Esophagus muscularis mucosa (tissue), 4 donors: ENCODE measurements around the gene VSIG10L. TPM values are rescaled to one million over a fixed set of nuclear protein-coding genes. Genes with fewer than 3 reads are reported as not detected.

ENCODE experiments used
- DNase-seq: peaks from one replicate; pipeline ENCODE4 v3.0.0-alpha.2; 2017; ENCODE audit errors: extremely low spot score
- H3K27ac ChIP-seq, 4 donors: fragments of 200-600 bp; sonication (generic); replicated peaks in 1 of 4; 1 replicate in 3 of 4; 2 replicates in 1 of 4; pipeline ENCODE4 v1.5.1; 2016 to 2019; ENCODE audit warnings: mild to moderate bottlenecking in 1 of 4
- H3K27me3 ChIP-seq, 4 donors: fragments of 200-600 bp; sonication (generic); one replicate each; pipeline versions ENCODE4 v1.5.1 to v1.6.0; 2016 to 2019
- H3K36me3 ChIP-seq, 4 donors: fragments of 200-600 bp; sonication (generic); one replicate each; pipeline ENCODE4 v1.5.1; 2016 to 2019
- H3K4me1 ChIP-seq, 4 donors: fragments of 200-600 bp; sonication (generic); one replicate each; pipeline ENCODE4 v1.5.1; 2016 to 2019
- H3K4me3 ChIP-seq, 4 donors: fragments of 200-600 bp; sonication (generic); 1 replicate in 2 of 4; 2 replicates in 2 of 4; pipeline ENCODE4 v1.5.1; 2016 to 2019; ENCODE audit warnings: mild to moderate bottlenecking in 4 of 4, moderate library complexity in 1 of 4
- H3K9me3 ChIP-seq, 4 donors: fragments of 200-600 bp; sonication (generic); 1 replicate in 3 of 4; 2 replicates in 1 of 4; pipeline ENCODE4 v1.5.1; 2016 to 2019
- EP300 ChIP-seq: sonication (generic); formaldehyde crosslinking; IDR thresholded peaks from one replicate; pipeline ENCODE4 v1.6.1; 2017; ENCODE audit warnings: antibody characterized with exemption
- POLR2A ChIP-seq: fragments of 450-650 bp; IDR thresholded peaks from one replicate; pipeline ENCODE4 v1.6.1; 2017; ENCODE audit warnings: antibody characterized with exemption, moderate library complexity, mild to moderate bottlenecking, low read depth
- POLR2AphosphoS5 ChIP-seq, 2 donors: sonication (generic); formaldehyde crosslinking; IDR thresholded peaks; one replicate each; pipeline ENCODE4 v1.6.1; 2017; ENCODE audit warnings: antibody characterized with exemption in 2 of 2
- WGBS: methylation state at CpG from one replicate; pipeline ENCODE4 v1.1.5; 2018; 5-methylcytosine and 5-hydroxymethylcytosine counted together
- intact Hi-C: fragments of 100-400 bp; cut with DNase I; formaldehyde crosslinking; loops from one replicate; pipeline ENCODE4 v1.15.1; 2023
- total RNA-seq, 4 donors: library from RNA; depleted of rRNA; stranded (reverse); fragments of >200 nt; gene quantifications; one replicate each; pipeline versions ENCODE4 v1.1.0 to v1.2.1, GENCODE V29; 2016
- TF ChIP-seq, protein P1 (sequence below), 3 experiments: fragments of 200-600 bp in 2 of 3; fragments of 450-650 bp in 1 of 3; sonication (generic) in 2 of 3; IDR thresholded peaks; one replicate each; pipeline ENCODE4 v1.5.1; 2017 to 2019; ENCODE audit warnings: antibody characterized with exemption in 3 of 3, mild to moderate bottlenecking in 2 of 3, moderate library complexity in 1 of 3

VSIG10L gene
- total RNA-seq, 4 donors from 2014 or later = 1.3 to 3.4 (median 2.2) TPM

DNA sequence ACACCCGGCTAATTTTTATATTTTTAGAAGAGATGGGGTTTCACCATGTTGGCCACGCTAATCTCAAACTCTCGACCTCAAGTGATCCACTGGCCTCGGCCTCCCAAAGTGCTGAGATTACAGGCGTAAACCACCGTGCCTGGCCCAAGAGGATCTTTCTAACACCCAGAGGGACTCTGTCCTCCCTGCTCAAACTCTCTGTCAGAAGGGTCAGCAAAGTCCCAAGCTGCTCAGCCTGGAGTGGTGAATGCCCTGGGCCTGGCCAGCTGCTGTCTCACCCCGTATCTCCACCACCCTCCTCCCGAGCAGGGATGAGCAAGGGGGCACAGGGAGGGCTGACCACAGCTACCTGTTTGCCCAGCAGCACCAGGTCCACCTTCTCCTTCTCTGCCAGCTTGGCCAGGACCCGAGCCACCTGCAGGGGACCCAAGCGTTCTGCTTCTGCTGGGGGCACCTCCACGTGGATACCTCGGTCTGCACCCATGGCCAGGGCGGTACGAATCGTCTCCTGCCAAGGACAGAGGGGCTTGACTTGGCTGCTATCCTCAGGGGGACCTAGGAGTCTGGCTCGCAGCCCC is 10.9 kb upstream of the VSIG10L start:
- intact Hi-C loops = no loop called here
- Histone ChIP-seq H3K4me1 (peaks cover 3 to 15% (median 7%) of the 10 kb centered on the region in 4 donors), H3K9me3 (no peaks in the 10 kb centered on the region), H3K27me3 (no peaks in the 10 kb centered on the region), H3K4me3 (no peak overlapping the region), H3K27ac (no peak overlapping the region), H3K36me3 (peaks cover 11 to 54% (median 39%) of the 10 kb centered on the region in 4 donors)
- DNase-seq = no peak
- WGBS = 94% methylated on average over 14 of the region's 16 CpGs
- TF ChIP-seq POLR2AphosphoS5 (IDR thresholded peaks at IDR 0.05) (no peak), POLR2A (no peak), EP300 (no peak)
- TF ChIP-seq, protein P1, sequence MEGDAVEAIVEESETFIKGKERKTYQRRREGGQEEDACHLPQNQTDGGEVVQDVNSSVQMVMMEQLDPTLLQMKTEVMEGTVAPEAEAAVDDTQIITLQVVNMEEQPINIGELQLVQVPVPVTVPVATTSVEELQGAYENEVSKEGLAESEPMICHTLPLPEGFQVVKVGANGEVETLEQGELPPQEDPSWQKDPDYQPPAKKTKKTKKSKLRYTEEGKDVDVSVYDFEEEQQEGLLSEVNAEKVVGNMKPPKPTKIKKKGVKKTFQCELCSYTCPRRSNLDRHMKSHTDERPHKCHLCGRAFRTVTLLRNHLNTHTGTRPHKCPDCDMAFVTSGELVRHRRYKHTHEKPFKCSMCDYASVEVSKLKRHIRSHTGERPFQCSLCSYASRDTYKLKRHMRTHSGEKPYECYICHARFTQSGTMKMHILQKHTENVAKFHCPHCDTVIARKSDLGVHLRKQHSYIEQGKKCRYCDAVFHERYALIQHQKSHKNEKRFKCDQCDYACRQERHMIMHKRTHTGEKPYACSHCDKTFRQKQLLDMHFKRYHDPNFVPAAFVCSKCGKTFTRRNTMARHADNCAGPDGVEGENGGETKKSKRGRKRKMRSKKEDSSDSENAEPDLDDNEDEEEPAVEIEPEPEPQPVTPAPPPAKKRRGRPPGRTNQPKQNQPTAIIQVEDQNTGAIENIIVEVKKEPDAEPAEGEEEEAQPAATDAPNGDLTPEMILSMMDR (IDR thresholded peaks at IDR 0.05) = no peak

DNA sequence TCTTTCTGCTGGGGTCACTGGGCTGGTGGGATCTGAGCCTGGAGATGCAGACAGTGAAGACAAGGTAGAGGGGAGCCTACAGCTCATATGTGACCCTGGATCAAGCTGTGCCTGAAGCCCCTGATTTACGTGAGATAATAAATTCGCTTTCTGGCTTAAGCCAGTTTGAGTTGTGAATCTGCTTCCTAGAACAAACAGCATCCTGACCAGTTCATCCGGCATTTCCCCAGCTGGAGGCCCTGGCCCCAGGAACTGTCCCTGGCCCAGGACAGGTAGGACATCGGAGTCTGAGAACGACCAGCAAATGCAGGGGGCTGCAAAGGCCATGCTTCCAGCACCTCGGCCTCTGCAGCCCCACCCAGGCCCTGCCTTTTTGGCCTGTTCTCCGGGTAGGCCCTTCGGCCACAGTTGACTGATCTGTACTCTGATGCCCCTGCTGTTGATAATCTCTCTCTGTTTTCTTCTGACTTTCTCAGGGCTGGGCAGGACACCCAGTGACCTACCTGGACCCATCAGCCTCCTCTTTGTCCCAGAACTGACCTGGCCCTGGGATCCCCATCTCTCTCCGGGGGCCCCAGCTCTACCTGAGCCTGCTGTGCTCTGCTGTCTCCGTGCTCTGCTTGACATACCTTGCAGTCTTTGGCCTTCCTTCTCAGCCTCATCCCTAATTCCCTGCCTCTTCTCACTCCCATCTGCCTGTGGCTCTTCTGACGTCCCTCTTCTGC is 9.5 kb upstream of the VSIG10L start:
- intact Hi-C loops = no loop called here
- TF ChIP-seq EP300 (no peak), POLR2AphosphoS5 (IDR thresholded peaks at IDR 0.05) (no peak), POLR2A (no peak)
- TF ChIP-seq, protein P1 (IDR thresholded peaks at IDR 0.05) = no peak
- no peak for DNase-seq
- H3K4me1 ChIP-seq = peaks cover 3 to 14% (median 7%) of the 10 kb centered on the region in 4 donors
- 98% methylated on average over 6 of the region's 11 CpGs for WGBS
- no peak overlapping the region for H3K27ac ChIP-seq
- no peak overlapping the region for H3K4me3 ChIP-seq
- H3K9me3 ChIP-seq = no peaks in the 10 kb centered on the region
- H3K36me3 ChIP-seq = peaks cover 15 to 68% (median 53%) of the 10 kb centered on the region in 4 donors
- H3K27me3 ChIP-seq = no peaks in the 10 kb centered on the region

DNA sequence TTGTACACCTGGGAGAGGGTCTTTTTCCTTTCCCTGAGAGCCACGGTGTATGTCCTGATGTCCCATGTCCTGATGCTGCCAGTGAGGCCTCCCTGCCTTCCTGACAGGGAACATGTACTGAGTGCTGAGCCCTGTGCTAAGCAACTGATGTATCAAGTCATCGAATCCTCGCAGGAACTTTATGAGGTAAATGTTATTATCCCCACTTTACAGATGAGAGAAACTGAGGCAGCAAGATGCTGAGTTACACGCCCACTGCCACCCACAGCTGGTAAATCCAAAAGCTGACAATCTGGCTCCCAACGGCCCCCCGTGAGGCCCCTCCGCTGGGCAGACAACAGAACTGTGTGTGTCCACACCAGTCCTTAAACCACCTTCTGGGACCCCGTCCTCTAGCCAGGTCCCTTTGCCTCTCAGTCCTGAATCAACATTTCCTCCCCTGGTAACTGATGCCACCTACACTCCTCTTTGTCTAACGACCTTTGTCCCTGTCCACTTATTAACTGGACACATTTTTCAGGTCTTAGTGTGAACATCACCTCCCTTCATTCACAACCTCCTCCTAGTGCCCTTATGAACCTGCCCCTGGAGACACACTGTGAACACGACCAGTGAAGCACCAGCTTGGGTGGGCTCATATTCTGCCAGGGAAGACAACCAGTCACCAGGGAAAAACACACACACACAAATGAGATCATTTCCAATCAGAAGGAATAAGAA is 5.4 kb upstream of the VSIG10L start:
- no peaks in the 10 kb centered on the region for H3K9me3 ChIP-seq
- intact Hi-C loops = loop anchor here (10.0 kb wide), 1 partner anchor 337 kb away; no protein-coding TSS in a partner anchor
- no peak for TF ChIP-seq POLR2AphosphoS5 (IDR thresholded peaks at IDR 0.05)
- no peak for TF ChIP-seq POLR2A
- TF ChIP-seq, protein P1 (IDR thresholded peaks at IDR 0.05) = no peak
- no peak for TF ChIP-seq EP300
- peaks cover 19 to 80% (median 62%) of the 10 kb centered on the region in 4 donors for H3K36me3 ChIP-seq
- peaks cover 0 to 8% (median 0%) of the 10 kb centered on the region in 4 donors for H3K4me1 ChIP-seq
- no peak overlapping the region for H3K27ac ChIP-seq
- WGBS = 92% methylated on average over 10 of the region's 10 CpGs
- no peaks in the 10 kb centered on the region for H3K27me3 ChIP-seq
- DNase-seq = no peak
- H3K4me3 ChIP-seq = no peak overlapping the region

DNA sequence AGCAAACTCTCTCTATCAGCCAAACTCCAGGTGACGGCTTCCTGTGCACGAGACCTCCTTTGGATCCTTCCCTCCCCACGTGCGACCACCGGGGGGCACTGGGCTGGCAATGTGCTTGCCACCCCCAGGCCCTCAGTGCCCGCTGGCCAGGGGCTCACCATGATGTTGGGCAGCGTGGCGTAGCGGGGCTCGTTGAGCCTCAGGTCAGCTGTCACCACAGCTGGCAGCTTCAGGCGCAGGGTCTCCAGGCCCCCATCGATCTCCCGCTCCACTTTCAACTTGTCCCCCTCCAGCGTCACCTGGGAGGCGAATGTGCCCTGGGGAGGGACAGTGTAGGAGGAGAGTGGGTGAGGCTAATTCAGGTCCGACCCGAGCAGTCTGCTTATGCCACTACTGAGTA is 4.8 kb upstream of the VSIG10L start:
- TF ChIP-seq POLR2A (no peak), POLR2AphosphoS5 (IDR thresholded peaks at IDR 0.05) (no peak), EP300 (no peak)
- TF ChIP-seq, protein P1 (IDR thresholded peaks at IDR 0.05) = no peak
- no peak overlapping the region for H3K27ac ChIP-seq
- 90% methylated on average over 9 of the region's 17 CpGs for WGBS
- H3K36me3 ChIP-seq = peaks cover 19 to 74% (median 56%) of the 10 kb centered on the region in 4 donors
- intact Hi-C loops = loop anchor here (10.0 kb wide), 1 partner anchor 338 kb away; no protein-coding TSS in a partner anchor
- no peaks in the 10 kb centered on the region for H3K27me3 ChIP-seq
- H3K4me1 ChIP-seq = peaks cover 0 to 14% (median 0%) of the 10 kb centered on the region in 4 donors
- H3K4me3 ChIP-seq = no peak overlapping the region
- DNase-seq = no peak
- H3K9me3 ChIP-seq = no peaks in the 10 kb centered on the region
